Measurements from ENCODE around the gene RPS6KA2.

- TF ChIP-seq, protein P1, sequence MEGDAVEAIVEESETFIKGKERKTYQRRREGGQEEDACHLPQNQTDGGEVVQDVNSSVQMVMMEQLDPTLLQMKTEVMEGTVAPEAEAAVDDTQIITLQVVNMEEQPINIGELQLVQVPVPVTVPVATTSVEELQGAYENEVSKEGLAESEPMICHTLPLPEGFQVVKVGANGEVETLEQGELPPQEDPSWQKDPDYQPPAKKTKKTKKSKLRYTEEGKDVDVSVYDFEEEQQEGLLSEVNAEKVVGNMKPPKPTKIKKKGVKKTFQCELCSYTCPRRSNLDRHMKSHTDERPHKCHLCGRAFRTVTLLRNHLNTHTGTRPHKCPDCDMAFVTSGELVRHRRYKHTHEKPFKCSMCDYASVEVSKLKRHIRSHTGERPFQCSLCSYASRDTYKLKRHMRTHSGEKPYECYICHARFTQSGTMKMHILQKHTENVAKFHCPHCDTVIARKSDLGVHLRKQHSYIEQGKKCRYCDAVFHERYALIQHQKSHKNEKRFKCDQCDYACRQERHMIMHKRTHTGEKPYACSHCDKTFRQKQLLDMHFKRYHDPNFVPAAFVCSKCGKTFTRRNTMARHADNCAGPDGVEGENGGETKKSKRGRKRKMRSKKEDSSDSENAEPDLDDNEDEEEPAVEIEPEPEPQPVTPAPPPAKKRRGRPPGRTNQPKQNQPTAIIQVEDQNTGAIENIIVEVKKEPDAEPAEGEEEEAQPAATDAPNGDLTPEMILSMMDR (IDR thresholded peaks at IDR 0.05): no peak
- TF ChIP-seq POLR2A (IDR thresholded peaks at IDR 0.05) (no peak), POLR2AphosphoS5 (IDR thresholded peaks at IDR 0.05) (no peak), EP300 (IDR thresholded peaks at IDR 0.05) (no peak)
These were observed 136.2 kb downstream of the RPS6KA2 start for GRCh38 chr6:166490671-166491500.

All from gastroesophageal sphincter (tissue), 3 donors.